H9 (cell line): ENCODE results near the gene SLC45A1. TPM values are rescaled to one million over a fixed set of nuclear protein-coding genes. Genes with fewer than 3 reads are reported as not detected.

Source experiments
- DNase-seq: peaks from one replicate; pipeline ENCODE4 v3.0.0-alpha.2; 2017
- H2AFZ ChIP-seq: one replicate; pipeline ENCODE4 v1.6.1; 2013; ENCODE audit warnings: mild to moderate bottlenecking, low read length, control low read depth, moderate library complexity
- H2AK5ac ChIP-seq: 2 replicates; pipeline ENCODE4 v1.6.1; 2013; ENCODE audit warnings: low read length, control low read depth, mixed read lengths; ENCODE audit not compliant: insufficient read length
- H2BK120ac ChIP-seq: one replicate; pipeline ENCODE4 v1.6.1; 2013; ENCODE audit warnings: low read depth, mild to moderate bottlenecking, low read length, control low read depth, inconsistent platforms; ENCODE audit not compliant: poor library complexity, severe bottlenecking
- H2BK12ac ChIP-seq: 2 replicates; pipeline ENCODE4 v1.6.1; 2013; ENCODE audit warnings: low read length, control low read depth, mixed read lengths, low read depth; ENCODE audit not compliant: insufficient read length
- H2BK15ac ChIP-seq: 2 replicates; pipeline ENCODE4 v1.6.1; 2013; ENCODE audit warnings: low read depth, low read length, control low read depth
- H2BK20ac ChIP-seq: one replicate; pipeline ENCODE4 v1.6.1; 2013; ENCODE audit warnings: low read depth, mild to moderate bottlenecking, low read length, control low read depth, inconsistent platforms; ENCODE audit not compliant: poor library complexity, severe bottlenecking
- H2BK5ac ChIP-seq: 2 replicates; pipeline ENCODE4 v1.6.1; 2013; ENCODE audit warnings: low read length, control low read depth, mixed read lengths; ENCODE audit not compliant: insufficient read length
- H3K14ac ChIP-seq: 2 replicates; pipeline ENCODE4 v1.6.1; 2013; ENCODE audit warnings: low read length, control low read depth; ENCODE audit not compliant: insufficient read depth
- H3K18ac ChIP-seq: 2 replicates; pipeline ENCODE4 v1.6.1; 2013; ENCODE audit warnings: low read depth, mild to moderate bottlenecking, mixed read lengths, low read length, control low read depth; ENCODE audit not compliant: insufficient read length
- H3K23ac ChIP-seq: 2 replicates; pipeline ENCODE4 v1.6.1; 2013; ENCODE audit warnings: low read length, control low read depth, mixed read lengths, low read depth; ENCODE audit not compliant: insufficient read length
- H3K23me2 ChIP-seq: 2 replicates; pipeline ENCODE4 v1.6.1; 2013; ENCODE audit warnings: low read depth, mild to moderate bottlenecking, mixed read lengths, low read length, control low read depth; ENCODE audit not compliant: insufficient read length, poor library complexity, severe bottlenecking
- H3K27ac ChIP-seq: 2 replicates; pipeline ENCODE4 v1.5.1; 2013; ENCODE audit warnings: low read length, control low read depth, mixed read lengths, low read depth; ENCODE audit not compliant: insufficient read length
- H3K27me3 ChIP-seq: 2 replicates; pipeline ENCODE4 v1.6.1; 2013; ENCODE audit warnings: low read length, control low read depth, inconsistent platforms; ENCODE audit not compliant: insufficient read depth
- H3K4ac ChIP-seq: 2 replicates; pipeline ENCODE4 v1.6.1; 2013; ENCODE audit warnings: low read depth, mild to moderate bottlenecking, control low read depth, inconsistent platforms, low read length, moderate library complexity
- H3K4me1 ChIP-seq: 2 replicates; pipeline ENCODE4 v1.6.1; 2013; ENCODE audit warnings: low read length, control low read depth, inconsistent platforms; ENCODE audit not compliant: insufficient read depth
- H3K4me2 ChIP-seq: 2 replicates; pipeline ENCODE4 v1.6.1; 2013; ENCODE audit warnings: low read length, control low read depth, mixed read lengths; ENCODE audit not compliant: insufficient read length, insufficient read depth
- H3K56ac ChIP-seq: 2 replicates; pipeline ENCODE4 v1.6.1; 2013; ENCODE audit warnings: low read depth, mild to moderate bottlenecking, mixed read lengths, low read length, control low read depth; ENCODE audit not compliant: insufficient read length
- H3K79me1 ChIP-seq: 2 replicates; pipeline ENCODE4 v1.6.1; 2013; ENCODE audit warnings: low read depth, mild to moderate bottlenecking, moderate library complexity, low read length, control low read depth, inconsistent platforms; ENCODE audit not compliant: insufficient read depth, poor library complexity, severe bottlenecking
- H3K79me2 ChIP-seq: 2 replicates; pipeline ENCODE4 v1.6.1; 2013; ENCODE audit warnings: low read length, control low read depth, inconsistent platforms; ENCODE audit not compliant: insufficient read depth
- H3K9ac ChIP-seq: 2 replicates; pipeline ENCODE4 v1.6.1; 2013; ENCODE audit warnings: low read length, control low read depth, mixed read lengths; ENCODE audit not compliant: insufficient read length; ENCODE audit errors: extremely low read depth
- H3K9me3 ChIP-seq: one replicate; pipeline ENCODE4 v1.6.1; 2013; ENCODE audit warnings: low read depth, low read length, inconsistent platforms; ENCODE audit not compliant: control insufficient read depth
- H3T11ph ChIP-seq: one replicate; pipeline ENCODE4 v1.6.1; 2013; ENCODE audit warnings: mild to moderate bottlenecking, low read length, control low read depth, inconsistent platforms
- H4K20me1 ChIP-seq: one replicate; pipeline ENCODE4 v1.6.1; 2013; ENCODE audit not compliant: control insufficient read depth, insufficient read length, insufficient read depth
- H4K5ac ChIP-seq: 2 replicates; pipeline ENCODE4 v1.6.1; 2013; ENCODE audit warnings: low read depth, mild to moderate bottlenecking, mixed read lengths, low read length, control low read depth; ENCODE audit not compliant: insufficient read length
- H4K8ac ChIP-seq: replicated peaks from 2 replicates; pipeline ENCODE4 v1.6.1; 2013; ENCODE audit warnings: low read length, control low read depth, mixed read lengths, low read depth; ENCODE audit not compliant: insufficient read length
- H4K91ac ChIP-seq: 2 replicates; pipeline ENCODE4 v1.6.1; 2013; ENCODE audit warnings: low read depth, mild to moderate bottlenecking, moderate library complexity, mixed read lengths, low read length, control low read depth; ENCODE audit not compliant: insufficient read length
- H3K27ac Mint-ChIP-seq, 3 experiments: 2 replicates in 2 of 3; 3 replicates in 1 of 3; pipeline ENCODE4 v1.8.0; 2020 to 2021; ENCODE audit warnings: mixed read lengths in 3 of 3, mild to moderate bottlenecking in 1 of 3, moderate library complexity in 1 of 3
- H3K27me3 Mint-ChIP-seq: 2 replicates; pipeline ENCODE4 v1.8.0; 2021; ENCODE audit warnings: low read depth, mild to moderate bottlenecking, moderate library complexity, mixed read lengths
- H3K36me3 Mint-ChIP-seq, 3 experiments: 2 replicates in 2 of 3; 3 replicates in 1 of 3; pipeline ENCODE4 v1.8.0; 2020 to 2021; ENCODE audit warnings: low read depth in 3 of 3, mixed read lengths in 3 of 3; ENCODE audit not compliant: insufficient read depth in 1 of 3
- H3K4me1 Mint-ChIP-seq, 2 experiments: 2 replicates each; pipeline ENCODE4 v1.8.0; 2020; ENCODE audit warnings: mixed read lengths in 2 of 2
- H3K4me3 Mint-ChIP-seq, 2 experiments: 2 replicates in 1 of 2; 3 replicates in 1 of 2; pipeline ENCODE4 v1.8.0; 2020 to 2021; ENCODE audit warnings: mild to moderate bottlenecking in 2 of 2, mixed read lengths in 2 of 2, moderate library complexity in 1 of 2
- H3K9me3 Mint-ChIP-seq, 2 experiments: 2 replicates in 1 of 2; 3 replicates in 1 of 2; pipeline ENCODE4 v1.8.0; 2020; ENCODE audit warnings: mild to moderate bottlenecking in 2 of 2, mixed read lengths in 2 of 2, moderate library complexity in 1 of 2
- WGBS: extraction: QIAGEN DNeasy Blood & Tissue Kit; methylation state at CpG from one replicate; pipeline ENCODE4 v1.1.7; 2013; ENCODE audit warnings: missing lambda C conversion rate, low lambda C conversion rate, mixed read lengths; ENCODE audit not compliant: insufficient read length; ENCODE audit errors: extremely low coverage; 5-methylcytosine and 5-hydroxymethylcytosine counted together
- total RNA-seq: library from RNA; stranded (reverse); gene quantifications from 2 replicates; pipeline ENCODE4 v1.2.1, GENCODE V29; 2021
- TF ChIP-seq, protein P1 (sequence below): fragments of 200-600 bp; sonication (generic); conservative IDR thresholded peaks from 3 replicates; pipeline ENCODE4 v1.8.0; 2021; ENCODE audit warnings: antibody characterized with exemption, mild to moderate bottlenecking

Gene SLC45A1
- total RNA-seq, 1 experiment from 2014 or later: 0.63 TPM

DNA sequence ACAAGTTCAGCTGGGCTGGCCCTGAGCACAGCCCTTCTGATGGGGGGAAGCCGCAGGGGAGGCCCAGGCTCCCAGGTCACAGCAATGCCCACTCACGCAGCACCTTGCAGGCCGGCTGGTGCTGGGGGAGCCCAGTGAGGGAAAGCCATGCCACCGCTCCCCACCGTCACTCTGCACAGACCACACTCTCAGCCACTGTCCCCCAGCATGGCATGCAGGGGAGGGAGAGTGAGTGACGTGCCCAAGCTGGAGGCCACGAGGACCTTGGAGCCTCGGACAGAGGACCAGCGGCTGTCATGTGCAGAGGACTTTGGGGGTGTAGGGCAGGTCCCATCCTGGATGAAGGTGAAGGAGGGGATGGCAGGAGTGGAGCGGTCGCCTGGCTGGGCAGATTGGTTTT, 25.1 kb downstream of the SLC45A1 start:
- Histone ChIP-seq H3K27me3 (no peaks in the 10 kb centered on the region), H2AFZ (no peak overlapping the region), H3K9me3 (no peaks in the 10 kb centered on the region), H4K5ac (no peak overlapping the region), H3K23ac (no peak overlapping the region), H2AK5ac (no peak overlapping the region), H2BK12ac (no peak overlapping the region), H2BK20ac (no peak overlapping the region), H3K4me1 (no peaks in the 10 kb centered on the region), H4K20me1 (no peaks in the 10 kb centered on the region), H2BK15ac (no peak overlapping the region), H3K14ac (no peak overlapping the region), H3T11ph (no peak overlapping the region), H3K56ac (no peak overlapping the region), H3K18ac (no peak overlapping the region), H3K4me2 (no peak overlapping the region), H2BK5ac (no peak overlapping the region), H3K79me1 (no peaks in the 10 kb centered on the region), H3K4ac (no peak overlapping the region), H3K27ac (no peak overlapping the region), H3K9ac (no peak overlapping the region), H2BK120ac (no peak overlapping the region), H4K91ac (no peak overlapping the region), H3K79me2 (no peaks in the 10 kb centered on the region), H4K8ac (no peak overlapping the region), H3K23me2 (no peaks in the 10 kb centered on the region)
- Mint-ChIP-seq H3K4me1 (no peaks in the 10 kb centered on the region), H3K27me3 (peaks cover 1% of the 10 kb centered on the region), H3K9me3 (no peaks in the 10 kb centered on the region; a peak in 1 of 5 replicates), H3K36me3 (peaks cover 0 to 3% (median 0%) of the 10 kb centered on the region in 3 experiments; a peak in 2 of 7 replicates), H3K4me3 (no peak overlapping the region), H3K27ac (no peak overlapping the region)
- DNase-seq: peak; percentile 25
- TF ChIP-seq, protein P1, sequence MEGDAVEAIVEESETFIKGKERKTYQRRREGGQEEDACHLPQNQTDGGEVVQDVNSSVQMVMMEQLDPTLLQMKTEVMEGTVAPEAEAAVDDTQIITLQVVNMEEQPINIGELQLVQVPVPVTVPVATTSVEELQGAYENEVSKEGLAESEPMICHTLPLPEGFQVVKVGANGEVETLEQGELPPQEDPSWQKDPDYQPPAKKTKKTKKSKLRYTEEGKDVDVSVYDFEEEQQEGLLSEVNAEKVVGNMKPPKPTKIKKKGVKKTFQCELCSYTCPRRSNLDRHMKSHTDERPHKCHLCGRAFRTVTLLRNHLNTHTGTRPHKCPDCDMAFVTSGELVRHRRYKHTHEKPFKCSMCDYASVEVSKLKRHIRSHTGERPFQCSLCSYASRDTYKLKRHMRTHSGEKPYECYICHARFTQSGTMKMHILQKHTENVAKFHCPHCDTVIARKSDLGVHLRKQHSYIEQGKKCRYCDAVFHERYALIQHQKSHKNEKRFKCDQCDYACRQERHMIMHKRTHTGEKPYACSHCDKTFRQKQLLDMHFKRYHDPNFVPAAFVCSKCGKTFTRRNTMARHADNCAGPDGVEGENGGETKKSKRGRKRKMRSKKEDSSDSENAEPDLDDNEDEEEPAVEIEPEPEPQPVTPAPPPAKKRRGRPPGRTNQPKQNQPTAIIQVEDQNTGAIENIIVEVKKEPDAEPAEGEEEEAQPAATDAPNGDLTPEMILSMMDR: no peak
- WGBS: no CpG with 5 or more reads among the region's 11 CpGs
